ENCODE data around the gene GPT2.

Gene GPT2

GRCh38 chr16:46973207-46973995 lies 89.2 kb downstream of the GPT2 start, which contains the start of gene DNAJA2:
DNAJA2 (minus strand) TSS chr16:46973674; CDS start chr16:46973572, 102 bp downstream.
- DNase-seq, result peak; percentile 86 to 95

- DNase-seq, result no peak
Observed at GRCh38 chr16:46973996-46974324, 89.8 kb downstream of the GPT2 start.

GRCh38 chr16:46974352-46974751 lies 90.2 kb downstream of the GPT2 start:
- no peak for DNase-seq

GRCh38 chr16:46975165-46975564 lies 91.0 kb downstream of the GPT2 start:
- no peak for DNase-seq

- no peak for DNase-seq
Observed at GRCh38 chr16:46975908-46976470, 91.8 kb downstream of the GPT2 start.

- DNase-seq, result no peak
Observed at GRCh38 chr16:46976550-46976949, 92.4 kb downstream of the GPT2 start.

All from stimulated activated CD4-positive, alpha-beta T cell treated with anti-CD3 and anti-CD28 coated beads, Interleukin-4, amount 100 ng/mL, for 4 hours (primary cell).